ENCODE data around the gene ATAD1.
"Not testable (repeated sequence)": the region's sequence is repeated elsewhere in the genome, so short reads cannot be mapped to it uniquely, and the experiment has no call there.

Gene ATAD1

DNA sequence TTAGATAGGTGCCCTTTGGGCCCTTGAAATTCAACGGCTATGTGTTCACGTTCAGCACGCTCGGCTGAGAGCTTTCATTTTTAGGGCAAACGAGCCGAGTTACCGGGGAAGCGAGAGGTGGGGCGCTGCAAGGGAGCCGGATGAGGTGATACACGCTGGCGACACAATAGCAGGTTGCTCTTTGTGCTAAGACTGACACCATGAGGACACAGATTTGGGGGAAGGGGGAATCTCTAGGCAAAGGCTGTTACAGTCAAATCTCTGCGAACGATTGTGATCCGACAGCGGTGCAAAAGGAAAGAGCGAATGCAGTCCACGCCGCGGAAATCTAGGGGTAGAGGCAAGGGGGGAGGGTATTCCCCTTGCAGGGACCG lies 44.6 kb upstream of the ATAD1 start:
- TF ChIP-seq CTCF (conservative IDR thresholded peaks at IDR 0.05) = no peak
- H3K27ac ChIP-seq = peak overlapping the region; percentile 98

DNA sequence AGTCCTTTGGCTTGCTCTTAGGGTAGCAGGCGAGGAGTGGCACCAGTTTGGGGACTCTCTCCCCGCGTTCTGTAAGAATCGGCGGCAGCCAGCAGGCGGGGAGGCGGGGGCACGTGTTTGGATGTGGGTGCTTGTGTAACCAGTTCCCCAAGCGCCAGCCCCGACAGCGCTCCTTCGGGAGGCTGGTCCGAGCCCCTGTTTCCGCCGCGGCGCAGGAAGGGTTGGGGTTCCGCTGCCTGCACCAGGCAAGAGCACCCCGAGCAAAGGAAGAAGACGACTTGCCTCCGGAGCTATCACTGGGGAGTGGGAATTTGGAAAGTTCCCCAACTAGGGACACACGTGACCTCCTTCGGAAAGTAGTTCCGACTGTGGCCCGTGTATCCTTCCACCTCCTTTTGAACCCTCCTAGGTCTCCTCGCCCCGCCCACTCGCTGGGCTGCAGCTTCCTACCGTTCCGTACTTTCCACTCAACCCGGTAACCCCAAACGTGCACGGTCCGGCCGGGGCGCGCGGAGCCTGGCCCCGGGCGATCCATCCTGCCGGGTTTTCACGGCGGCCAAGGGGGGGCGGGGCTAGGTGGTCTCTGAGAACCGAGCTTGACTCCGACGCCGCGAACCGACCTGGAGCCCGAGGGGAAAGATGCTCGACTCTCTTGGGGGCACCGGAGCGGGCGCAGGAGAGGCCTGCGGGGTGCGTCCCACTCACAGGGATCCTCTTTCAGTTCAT lies 44.1 kb upstream of the ATAD1 start:
- H3K27ac ChIP-seq = peak overlapping the region; percentile 98
- TF ChIP-seq CTCF (conservative IDR thresholded peaks at IDR 0.05) = no peak

DNA sequence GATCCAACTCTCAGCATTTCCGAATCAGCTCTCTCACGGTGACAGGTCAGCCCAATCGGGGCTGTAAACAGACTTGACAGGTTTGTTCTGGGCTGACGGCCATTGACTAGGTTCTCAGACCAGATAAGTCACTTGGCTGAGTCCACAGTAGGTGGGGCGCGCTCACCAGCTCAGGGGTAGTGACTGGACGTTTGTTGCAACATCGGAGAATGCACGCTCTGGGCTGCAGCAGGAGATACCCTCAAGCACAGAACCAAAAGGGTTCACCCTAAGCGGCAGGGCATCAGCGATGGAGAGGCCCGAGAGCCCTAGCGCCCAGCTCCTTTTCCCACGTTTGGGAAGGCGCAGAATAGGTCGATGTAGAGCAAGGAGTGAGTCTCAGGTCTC lies 43.5 kb upstream of the ATAD1 start:
- TF ChIP-seq CTCF (conservative IDR thresholded peaks at IDR 0.05) = peak; percentile 27
- peak overlapping the region; percentile 98 for H3K27ac ChIP-seq

DNA sequence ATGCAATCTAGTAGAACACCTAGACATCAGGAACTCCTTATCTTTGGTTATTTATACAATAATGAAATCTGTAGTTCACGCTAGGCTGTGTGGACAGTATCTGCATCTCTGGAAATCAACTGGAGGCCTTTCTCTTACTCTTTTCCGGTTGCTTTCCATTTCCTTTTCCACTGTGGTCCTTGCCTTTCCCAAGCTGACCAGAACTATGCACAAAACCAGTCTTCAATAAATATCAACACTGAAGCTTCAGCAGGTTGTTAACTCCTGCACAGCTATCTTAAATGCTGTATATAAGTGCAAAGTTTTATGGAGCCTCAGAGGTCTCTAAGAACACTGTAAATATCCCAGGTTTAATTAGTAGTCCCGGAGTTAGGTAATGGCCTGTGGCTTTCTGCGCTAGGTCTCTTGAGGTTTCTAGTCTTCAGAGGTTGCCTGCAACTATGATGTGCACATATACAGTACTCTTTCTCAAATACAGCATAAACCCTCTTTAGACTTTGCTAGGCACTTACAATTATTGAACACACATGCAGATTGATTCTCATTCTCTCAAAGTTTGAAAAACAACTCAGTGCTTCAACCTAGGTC lies 42.9 kb upstream of the ATAD1 start:
- H3K27ac ChIP-seq = peak overlapping the region; percentile 98
- TF ChIP-seq CTCF (conservative IDR thresholded peaks at IDR 0.05) = no peak

- H3K27ac ChIP-seq = peak overlapping the region; percentile 98
- TF ChIP-seq CTCF (conservative IDR thresholded peaks at IDR 0.05) = peak; percentile 71
These were observed 42.2 kb upstream of the ATAD1 start for GRCh38 chr10:87860156-87860795.

GRCh38 chr10:87855665-87856064 lies 37.6 kb upstream of the ATAD1 start:
- not testable (repeated sequence) for H3K27ac ChIP-seq

DNA sequence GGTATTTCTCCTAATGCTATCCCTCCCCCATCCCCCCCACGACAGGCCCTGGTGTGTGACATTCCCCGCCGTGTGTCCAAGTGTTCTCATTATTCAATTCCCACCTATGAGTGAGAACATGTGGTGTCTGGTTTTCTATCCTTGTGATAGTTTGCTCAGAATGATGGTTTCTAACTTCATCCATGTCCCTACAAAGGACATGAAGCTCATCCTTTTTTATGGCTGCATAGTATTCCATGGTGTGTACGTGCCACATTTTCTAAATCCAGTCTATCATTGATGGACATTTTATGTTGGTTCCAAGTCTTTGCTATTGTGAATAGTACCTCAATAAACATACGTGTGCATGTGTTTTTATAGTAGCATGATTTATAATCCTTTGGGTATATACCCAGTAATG lies 37.2 kb upstream of the ATAD1 start:
- H3K27ac ChIP-seq = not testable (repeated sequence)

GRCh38 chr10:87852089-87852488 lies 34.1 kb upstream of the ATAD1 start:
- no peak for TF ChIP-seq CTCF (conservative IDR thresholded peaks at IDR 0.05)
- no peak overlapping the region for H3K27ac ChIP-seq

Data from VCaP (cell line).